IMR-90 (cell line): ENCODE results near the gene RANBP2. TPM values are rescaled to one million over a fixed set of nuclear protein-coding genes. Genes with fewer than 3 reads are reported as not detected.

Experiments
- ATAC-seq: fragments of 200-7000 bp; cut with Tn5 transposase; 2 replicates; pipeline ENCODE4 v1.9.1; 2020; ENCODE audit warnings: low read depth, mild to moderate bottlenecking, moderate library complexity
- BruUV-seq: library from RNA; stranded (reverse); fragments of 400-500 nt; replicated peaks from 2 replicates; lab custom pipeline; 2021; lab: Mats Ljungman, UMichigan
- CTCF ChIA-PET: fragments of 300-600 bp; formaldehyde crosslinking; extraction: SDS; loops from one replicate; lab custom pipeline; 2021; ENCODE audit warnings: antibody characterized with exemption; lab: Yijun Ruan, JAX
- POLR2A ChIA-PET: fragments of 300-600 bp; sonication (Branson Sonifier 250); formaldehyde crosslinking; loops from one replicate; lab custom pipeline; 2022; ENCODE audit warnings: antibody characterized with exemption; ENCODE audit not compliant: unreplicated experiment; lab: Charles Lee
- DNase-seq: peaks from one replicate; pipeline ENCODE4 v3.0.0; 2013
- H2AFZ ChIP-seq: replicated peaks from 2 replicates; pipeline ENCODE3; 2013; ENCODE audit warnings: low read length, mild to moderate bottlenecking; ENCODE audit not compliant: poor library complexity
- H2AK5ac ChIP-seq: 2 replicates; pipeline ENCODE4 v1.6.1; 2013; ENCODE audit warnings: low read depth, low read length, inconsistent platforms
- H2AK9ac ChIP-seq: replicated peaks from 2 replicates; pipeline ENCODE3; 2013; ENCODE audit warnings: mild to moderate bottlenecking, low read depth, low read length, moderate library complexity; ENCODE audit not compliant: poor library complexity
- H2BK120ac ChIP-seq: 2 replicates; pipeline ENCODE4 v1.6.1; 2013; ENCODE audit warnings: low read depth, low read length, inconsistent platforms
- H2BK15ac ChIP-seq: 3 replicates; pipeline ENCODE4 v1.6.1; 2013; ENCODE audit warnings: low read depth, low read length, inconsistent platforms
- H2BK20ac ChIP-seq: 2 replicates; pipeline ENCODE4 v1.6.1; 2013; ENCODE audit warnings: low read depth, mild to moderate bottlenecking, inconsistent platforms, low read length, moderate library complexity
- H2BK5ac ChIP-seq: 2 replicates; pipeline ENCODE4 v1.6.1; 2013; ENCODE audit warnings: mild to moderate bottlenecking, low read depth, low read length, inconsistent platforms; ENCODE audit not compliant: poor library complexity, severe bottlenecking
- H3K14ac ChIP-seq: replicated peaks from 2 replicates; pipeline ENCODE4 v1.6.1; 2013; ENCODE audit warnings: low read depth, low read length, inconsistent platforms
- H3K18ac ChIP-seq: 2 replicates; pipeline ENCODE4 v1.6.1; 2013; ENCODE audit warnings: low read depth, low read length, control low read depth
- H3K23ac ChIP-seq: 2 replicates; pipeline ENCODE4 v1.6.1; 2013; ENCODE audit warnings: low read depth, low read length, inconsistent platforms
- H3K27ac ChIP-seq: 2 replicates; pipeline ENCODE4 v1.5.1; 2013; ENCODE audit warnings: mild to moderate bottlenecking, control low read depth, low read length; ENCODE audit not compliant: insufficient read depth
- H3K27me3 ChIP-seq: 2 replicates; pipeline ENCODE4 v1.6.1; 2013; ENCODE audit warnings: low read length; ENCODE audit not compliant: control insufficient read depth, insufficient read depth
- H3K36me3 ChIP-seq: 2 replicates; pipeline ENCODE4 v1.6.1; 2013; ENCODE audit warnings: low read length, mixed read lengths; ENCODE audit not compliant: control insufficient read depth, insufficient read depth
- H3K4ac ChIP-seq: 2 replicates; pipeline ENCODE4 v1.6.1; 2013; ENCODE audit warnings: low read depth, low read length, inconsistent platforms
- H3K4me1 ChIP-seq: 2 replicates; pipeline ENCODE4 v1.6.1; 2013; ENCODE audit warnings: low read length, mixed read lengths; ENCODE audit not compliant: control insufficient read depth, insufficient read depth
- H3K4me2 ChIP-seq: 2 replicates; pipeline ENCODE4 v1.6.1; 2013; ENCODE audit warnings: low read depth, mild to moderate bottlenecking, control low read depth, low read length, moderate library complexity
- H3K4me3 ChIP-seq: 2 replicates; pipeline ENCODE4 v1.5.1; 2013; ENCODE audit warnings: low read depth, mild to moderate bottlenecking, control low read depth, low read length, moderate library complexity; ENCODE audit not compliant: insufficient read depth
- H3K56ac ChIP-seq: 2 replicates; pipeline ENCODE4 v1.6.1; 2013; ENCODE audit warnings: low read length, inconsistent platforms; ENCODE audit not compliant: insufficient read depth; ENCODE audit errors: extremely low read depth
- H3K79me1 ChIP-seq, 2 experiments: 2 replicates each; pipeline ENCODE4 v1.6.1; 2013; ENCODE audit warnings: low read length in 2 of 2, inconsistent platforms in 1 of 2, low read depth in 1 of 2
- H3K9ac ChIP-seq: 2 replicates; pipeline ENCODE4 v1.6.1; 2013; ENCODE audit warnings: low read depth, low read length, control low read depth
- H3K9me1 ChIP-seq: 2 replicates; pipeline ENCODE4 v1.6.1; 2013; ENCODE audit warnings: low read length, inconsistent platforms; ENCODE audit not compliant: insufficient read depth
- H3K9me3 ChIP-seq: 2 replicates; pipeline ENCODE4 v1.6.1; 2013; ENCODE audit warnings: low read length; ENCODE audit not compliant: control insufficient read depth, insufficient read depth
- H4K20me1 ChIP-seq: 2 replicates; pipeline ENCODE4 v1.6.1; 2013; ENCODE audit warnings: low read length, inconsistent platforms; ENCODE audit not compliant: insufficient read depth
- H4K5ac ChIP-seq: 2 replicates; pipeline ENCODE4 v1.6.1; 2013; ENCODE audit warnings: mild to moderate bottlenecking, low read depth, low read length, control low read depth
- H4K8ac ChIP-seq, 2 experiments: 2 replicates each; pipeline ENCODE4 v1.6.1; 2013; ENCODE audit warnings: low read depth in 2 of 2, low read length in 2 of 2, control low read depth in 1 of 2, inconsistent platforms in 1 of 2
- H4K91ac ChIP-seq: 2 replicates; pipeline ENCODE4 v1.6.1; 2013; ENCODE audit warnings: low read depth, low read length, inconsistent platforms; ENCODE audit not compliant: insufficient read depth
- BHLHE40 ChIP-seq: fragments of 150-350 bp; IDR thresholded peaks from 2 replicates; pipeline ENCODE4 v1.6.1; 2016; ENCODE audit warnings: mild to moderate bottlenecking, low read depth, low read length
- CEBPB ChIP-seq: IDR thresholded peaks from 2 replicates; pipeline ENCODE4 v1.6.1; 2012; ENCODE audit warnings: low read depth, low read length, improper control_type of control experiment
- CHD1 ChIP-seq: IDR thresholded peaks from 2 replicates; pipeline ENCODE4 v1.6.1; 2012; ENCODE audit warnings: low read depth, low read length, improper control_type of control experiment
- ELK1 ChIP-seq: fragments of 150-350 bp; IDR thresholded peaks from 2 replicates; pipeline ENCODE4 v1.6.1; 2016; ENCODE audit warnings: low read depth, mild to moderate bottlenecking, low read length, moderate library complexity, borderline replicate concordance
- FOS ChIP-seq: fragments of 150-350 bp; IDR thresholded peaks from 2 replicates; pipeline ENCODE4 v1.6.1; 2016; ENCODE audit warnings: low read depth, low read length
- MAFK ChIP-seq: IDR thresholded peaks from 2 replicates; pipeline ENCODE4 v1.6.1; 2012; ENCODE audit warnings: low read depth, low read length, improper control_type of control experiment
- MAZ ChIP-seq: IDR thresholded peaks from 2 replicates; pipeline ENCODE4 v1.6.1; 2012; ENCODE audit warnings: low read depth, mild to moderate bottlenecking, low read length, improper control_type of control experiment, moderate library complexity, borderline replicate concordance
- MXI1 ChIP-seq: IDR thresholded peaks from 2 replicates; pipeline ENCODE4 v1.6.1; 2012; ENCODE audit warnings: low read depth, mild to moderate bottlenecking, low read length, moderate library complexity, borderline replicate concordance
- NFE2L2 ChIP-seq: fragments of 150-350 bp; IDR thresholded peaks from 2 replicates; pipeline ENCODE4 v1.6.1; 2016; ENCODE audit warnings: low read depth, mild to moderate bottlenecking, low read length
- POLR2A ChIP-seq: IDR thresholded peaks from 2 replicates; pipeline ENCODE4 v1.6.1; 2012; ENCODE audit warnings: mild to moderate bottlenecking, low read depth, low read length
- RAD21 ChIP-seq: IDR thresholded peaks from 2 replicates; pipeline ENCODE4 v1.6.1; 2012; ENCODE audit warnings: low read length, improper control_type of control experiment
- RCOR1 ChIP-seq: IDR thresholded peaks from 2 replicates; pipeline ENCODE4 v1.6.1; 2012; ENCODE audit warnings: mild to moderate bottlenecking, low read length, improper control_type of control experiment; ENCODE audit not compliant: insufficient replicate concordance
- RFX5 ChIP-seq: IDR thresholded peaks from 2 replicates; pipeline ENCODE4 v1.8.0; 2012; ENCODE audit warnings: low read depth, mild to moderate bottlenecking, low read length, moderate library complexity
- SMC3 ChIP-seq: fragments of 150-350 bp; IDR thresholded peaks from 2 replicates; pipeline ENCODE4 v1.6.1; 2016; ENCODE audit warnings: low read depth, mild to moderate bottlenecking, antibody characterized with exemption, low read length, moderate library complexity
- USF2 ChIP-seq: fragments of 150-350 bp; IDR thresholded peaks from 2 replicates; pipeline ENCODE4 v1.6.1; 2017; ENCODE audit warnings: mild to moderate bottlenecking, antibody characterized with exemption, low read length, low read depth
- WGBS, 2 experiments: methylation state at CpG; one replicate each; pipeline versions ENCODE4 v1.1.5 to v1.1.7; 2013; ENCODE audit warnings: missing lambda C conversion rate in 2 of 2; ENCODE audit not compliant: insufficient read length in 1 of 2; ENCODE audit errors: extremely low coverage in 2 of 2; 5-methylcytosine and 5-hydroxymethylcytosine counted together
- dilution Hi-C: fragments of 300-500 bp; cut with HindIII; formaldehyde crosslinking; loops from one replicate; pipeline ENCODE4 v1.14.3; 2018; ENCODE audit warnings: low sequenced_read_pairs; ENCODE audit not compliant: unreplicated experiment
- in situ Hi-C: fragments of 300-500 bp; cut with MboI; formaldehyde crosslinking; loops from 3 replicates; pipeline ENCODE4 v1.14.3; 2019; ENCODE audit warnings: low sequenced_read_pairs, inconsistent platforms, mixed read lengths
- intact Hi-C: fragments of 100-400 bp; cut with micrococcal nuclease; formaldehyde crosslinking; loops from 2 replicates; pipeline ENCODE4 v1.10.0; 2022
- polyA plus RNA-seq, 3 experiments: library from polyadenylated mRNA; depleted of rRNA; stranded (reverse); fragments of >200 nt; gene quantifications; 2 replicates each; pipeline ENCODE4 v1.2.3, GENCODE V29; 2012; ENCODE audit warnings: low replicate concordance in 1 of 3
- total RNA-seq: library from RNA; depleted of rRNA; stranded (reverse); fragments of >200 nt; gene quantifications from 2 replicates; pipeline ENCODE4 v1.2.3, GENCODE V29; 2012
- TF ChIP-seq, protein P1 (sequence below): conservative IDR thresholded peaks from 2 replicates; pipeline ENCODE4 v1.5.1; 2012; ENCODE audit warnings: mild to moderate bottlenecking, low read depth, low read length, improper control_type of control experiment

RANBP2 gene
- total and polyA plus RNA-seq, 2 of the 4 experiments (the other 2 are of a cell fraction): 9.8 to 64.9 TPM

GRCh38 chr2:108805782-108806181 is 86.5 kb downstream of the RANBP2 start:
- Histone ChIP-seq H3K14ac (no peak overlapping the region), H2AK5ac (no peak overlapping the region), H3K9me3 (peaks cover 3% of the 10 kb centered on the region; the same call in 1 of the 2 replicates), H2BK20ac (no peak overlapping the region), H4K5ac (no peak overlapping the region), H3K4me3 (no peak overlapping the region), H3K56ac (no peak overlapping the region), H3K9ac (no peak overlapping the region), H3K27me3 (no peaks in the 10 kb centered on the region), H3K4me1 (no peaks in the 10 kb centered on the region), H3K79me1 (peaks cover 0 to 5% of the 10 kb centered on the region in 2 experiments; a peak in 1 of 4 replicates), H4K20me1 (no peaks in the 10 kb centered on the region), H4K8ac (no peak overlapping the region), H3K4me2 (no peak overlapping the region), H2BK5ac (no peak overlapping the region), H2BK120ac (no peak overlapping the region), H3K9me1 (no peaks in the 10 kb centered on the region), H2AK9ac (no peak overlapping the region), H3K23ac (no peak overlapping the region), H2AFZ (no peak overlapping the region), H2BK15ac (no peak overlapping the region), H3K36me3 (peaks cover 4% of the 10 kb centered on the region; the same call in 1 of the 2 replicates), H4K91ac (no peak overlapping the region), H3K27ac (no peak overlapping the region), H3K18ac (no peak overlapping the region), H3K4ac (no peak overlapping the region)
- TF ChIP-seq BHLHE40 (no peak), MXI1 (no peak), SMC3 (no peak), FOS (no peak), RAD21 (no peak), CEBPB (no peak), RCOR1 (no peak), POLR2A (no peak), ELK1 (no peak), MAFK (no peak), MAZ (no peak), USF2 (no peak), CHD1 (no peak), NFE2L2 (no peak), RFX5 (no peak)
- TF ChIP-seq, protein P1, sequence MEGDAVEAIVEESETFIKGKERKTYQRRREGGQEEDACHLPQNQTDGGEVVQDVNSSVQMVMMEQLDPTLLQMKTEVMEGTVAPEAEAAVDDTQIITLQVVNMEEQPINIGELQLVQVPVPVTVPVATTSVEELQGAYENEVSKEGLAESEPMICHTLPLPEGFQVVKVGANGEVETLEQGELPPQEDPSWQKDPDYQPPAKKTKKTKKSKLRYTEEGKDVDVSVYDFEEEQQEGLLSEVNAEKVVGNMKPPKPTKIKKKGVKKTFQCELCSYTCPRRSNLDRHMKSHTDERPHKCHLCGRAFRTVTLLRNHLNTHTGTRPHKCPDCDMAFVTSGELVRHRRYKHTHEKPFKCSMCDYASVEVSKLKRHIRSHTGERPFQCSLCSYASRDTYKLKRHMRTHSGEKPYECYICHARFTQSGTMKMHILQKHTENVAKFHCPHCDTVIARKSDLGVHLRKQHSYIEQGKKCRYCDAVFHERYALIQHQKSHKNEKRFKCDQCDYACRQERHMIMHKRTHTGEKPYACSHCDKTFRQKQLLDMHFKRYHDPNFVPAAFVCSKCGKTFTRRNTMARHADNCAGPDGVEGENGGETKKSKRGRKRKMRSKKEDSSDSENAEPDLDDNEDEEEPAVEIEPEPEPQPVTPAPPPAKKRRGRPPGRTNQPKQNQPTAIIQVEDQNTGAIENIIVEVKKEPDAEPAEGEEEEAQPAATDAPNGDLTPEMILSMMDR: no peak
- CTCF ChIA-PET: no interaction called here
- dilution Hi-C loops: no loop called here
- BruUV-seq: no TSS peak
- DNase-seq (no peak), ATAC-seq (no peak)
- POLR2A ChIA-PET: no interaction called here
- WGBS, 2 experiments: no CpG with 5 or more reads among the region's 1 CpG
- intact Hi-C loops: no loop called here
- in situ Hi-C loops: no loop called here
